HFFc6 (cell line): ENCODE data around the gene LRP10. TPM values are rescaled to one million over a fixed set of nuclear protein-coding genes. Genes with fewer than 3 reads are reported as not detected.

Source experiments
- DNase-seq: peaks from one replicate; pipeline ENCODE4 v3.0.0-alpha.2; 2018
- H3K27ac Mint-ChIP-seq: 2 replicates; pipeline ENCODE4 v1.8.0; 2020; ENCODE audit warnings: mild to moderate bottlenecking, mixed read lengths
- H3K27me3 Mint-ChIP-seq: 2 replicates; pipeline ENCODE4 v1.8.0; 2021; ENCODE audit warnings: mild to moderate bottlenecking, moderate library complexity, mixed read lengths; ENCODE audit not compliant: insufficient read depth
- H3K36me3 Mint-ChIP-seq: 2 replicates; pipeline ENCODE4 v1.8.0; 2021; ENCODE audit warnings: low read depth, mixed read lengths
- H3K4me1 Mint-ChIP-seq: 2 replicates; pipeline ENCODE4 v1.8.0; 2020; ENCODE audit warnings: low read depth, mixed read lengths
- H3K4me3 Mint-ChIP-seq: 2 replicates; pipeline ENCODE4 v1.8.0; 2020; ENCODE audit warnings: mild to moderate bottlenecking, moderate library complexity, mixed read lengths
- H3K9me3 Mint-ChIP-seq: 2 replicates; pipeline ENCODE4 v1.8.0; 2020; ENCODE audit warnings: mild to moderate bottlenecking, mixed read lengths
- CTCF ChIP-seq: fragments of 200-600 bp; sonication (generic); IDR thresholded peaks from 2 replicates; pipeline ENCODE4 v1.5.0; 2021; ENCODE audit warnings: antibody characterized with exemption, mild to moderate bottlenecking
- total RNA-seq, 6 experiments: library from RNA; stranded (reverse); fragmentation: NEBNext Ultra II Directional; extraction: Animal tissue kit (Norgen Biotek cat#: 25700); gene quantifications; 2 replicates in 1 of 6; 3 replicates in 5 of 6; pipeline ENCODE4 v1.2.3, GENCODE V29; 2021

LRP10 gene
- total RNA-seq, 6 experiments from 2014 or later: 168 to 226 (median 186) TPM

- H3K36me3 Mint-ChIP-seq: no peaks in the 10 kb centered on the region
Observed at GRCh38 chr14:22887260-22887989, 15.9 kb downstream of the LRP10 start.

GRCh38 chr14:22887990-22888378 lies 16.4 kb downstream of the LRP10 start:
- Mint-ChIP-seq H3K4me3 (peak overlapping the region; percentile 93), H3K27ac (peak overlapping the region; percentile 90; the same call in 1 of the 2 replicates)

More at GRCh38 chr14:22887260-22887989, 15.9 kb downstream of the LRP10 start:
- Mint-ChIP-seq H3K27me3 (peaks cover 2% of the 10 kb centered on the region), H3K4me1 (peaks cover 41% of the 10 kb centered on the region), H3K9me3 (no peaks in the 10 kb centered on the region), H3K4me3 (peak overlapping the region; percentile 93), H3K27ac (peak overlapping the region; percentile 90)
- DNase-seq: peak; percentile 69
- TF ChIP-seq CTCF: no peak

GRCh38 chr14:22888662-22889061 lies 17.1 kb downstream of the LRP10 start:
- Mint-ChIP-seq H3K36me3 (no peaks in the 10 kb centered on the region), H3K4me1 (peaks cover 30% of the 10 kb centered on the region), H3K27me3 (peaks cover 2% of the 10 kb centered on the region), H3K4me3 (no peak overlapping the region), H3K27ac (no peak overlapping the region), H3K9me3 (no peaks in the 10 kb centered on the region)
- DNase-seq: no peak
- no peak for TF ChIP-seq CTCF

More at GRCh38 chr14:22887990-22888378, 16.4 kb downstream of the LRP10 start:
- TF ChIP-seq CTCF: no peak
- DNase-seq: no peak
- peaks cover 2% of the 10 kb centered on the region for H3K27me3 Mint-ChIP-seq
- no peaks in the 10 kb centered on the region for H3K36me3 Mint-ChIP-seq
- no peaks in the 10 kb centered on the region for H3K9me3 Mint-ChIP-seq
- peaks cover 35% of the 10 kb centered on the region for H3K4me1 Mint-ChIP-seq

GRCh38 chr14:22890416-22890815 lies 18.9 kb downstream of the LRP10 start:
- no peaks in the 10 kb centered on the region; the same call in 1 of the 2 replicates for H3K27me3 Mint-ChIP-seq
- no peaks in the 10 kb centered on the region for H3K9me3 Mint-ChIP-seq
- no peaks in the 10 kb centered on the region for H3K36me3 Mint-ChIP-seq
- no peak overlapping the region for H3K27ac Mint-ChIP-seq
- H3K4me3 Mint-ChIP-seq: no peak overlapping the region
- no peak for DNase-seq
- no peak for TF ChIP-seq CTCF
- H3K4me1 Mint-ChIP-seq: peaks cover 30% of the 10 kb centered on the region

- DNase-seq: no peak
- no peaks in the 10 kb centered on the region for H3K9me3 Mint-ChIP-seq
- peaks cover 23% of the 10 kb centered on the region for H3K4me1 Mint-ChIP-seq
- no peaks in the 10 kb centered on the region for H3K36me3 Mint-ChIP-seq
- H3K27me3 Mint-ChIP-seq: no peaks in the 10 kb centered on the region; the same call in 1 of the 2 replicates
- no peak overlapping the region for H3K4me3 Mint-ChIP-seq
- no peak overlapping the region for H3K27ac Mint-ChIP-seq
- no peak for TF ChIP-seq CTCF
Observed at GRCh38 chr14:22892488-22892887, 20.9 kb downstream of the LRP10 start.
